ENCODE results near the gene PTPRG. TPM values are rescaled to one million over a fixed set of nuclear protein-coding genes. Genes with fewer than 3 reads are reported as not detected.

Gene PTPRG
- total RNA-seq, 2 experiments from 2014 or later: 0.13 to 0.70 TPM

GRCh38 chr3:61600195-61600594 lies 38.8 kb downstream of the PTPRG start:
- TF ChIP-seq EZH2phosphoT487 (IDR thresholded peaks at IDR 0.05; ENCODE audit: borderline replicate concordance, low read depth, low read length): no peak
- TF ChIP-seq CTCF (conservative IDR thresholded peaks at IDR 0.05; ENCODE audit: low read length): no peak
- Histone ChIP-seq H3K27ac (ENCODE audit: low read depth, low read length, poor library complexity, severe bottlenecking) (no peak overlapping the region), H2AFZ (ENCODE audit: low read length) (no peak overlapping the region), H3K79me2 (ENCODE audit: insufficient read depth, low read depth, low read length) (no peaks in the 10 kb centered on the region), H4K20me1 (ENCODE audit: insufficient read depth, low read length) (no peaks in the 10 kb centered on the region), H3K9me2 (ENCODE audit: insufficient read depth, low read length) (no peaks in the 10 kb centered on the region), H3K4me3 (ENCODE audit: low read depth, low read length, poor library complexity, severe bottlenecking) (no peak overlapping the region), H3K9me3 (ENCODE audit: low read length) (no peaks in the 10 kb centered on the region), H3K4me2 (ENCODE audit: low read length) (no peak overlapping the region), H3K36me3 (ENCODE audit: insufficient read depth, low read length) (no peaks in the 10 kb centered on the region), H3K4me1 (ENCODE audit: insufficient read depth, low read length, poor library complexity, severe bottlenecking) (no peaks in the 10 kb centered on the region)
- intact Hi-C loops (cut with micrococcal nuclease; ENCODE audit: unreplicated experiment): no loop called here
- ChIA-PET POLR2A (no interaction called here), CTCF (ENCODE audit: unreplicated experiment) (no interaction called here)
- no TSS peak for BruUV-seq (replicated peaks)
- DNase-seq (ENCODE audit: low spot score): no peak

- no peaks in the 10 kb centered on the region for H3K9me3 ChIP-seq (ENCODE audit: low read length)
- H3K4me2 ChIP-seq (ENCODE audit: low read length): no peak overlapping the region
- no peaks in the 10 kb centered on the region for H3K4me1 ChIP-seq (ENCODE audit: insufficient read depth, low read length, poor library complexity, severe bottlenecking)
- DNase-seq (ENCODE audit: low spot score): no peak
- H3K27ac ChIP-seq (ENCODE audit: low read depth, low read length, poor library complexity, severe bottlenecking): no peak overlapping the region
- no TSS peak for BruUV-seq (replicated peaks)
- ChIA-PET CTCF (ENCODE audit: unreplicated experiment) (no interaction called here), POLR2A (interaction anchor here (0.6 to 1.0 kb wide), 4 partner anchors 8 to 434 kb away, joined by 3 read pairs; no protein-coding TSS in a partner anchor)
- H3K9me2 ChIP-seq (ENCODE audit: insufficient read depth, low read length): no peaks in the 10 kb centered on the region
- no peaks in the 10 kb centered on the region for H3K79me2 ChIP-seq (ENCODE audit: insufficient read depth, low read depth, low read length)
- intact Hi-C loops (cut with micrococcal nuclease; ENCODE audit: unreplicated experiment): no loop called here
- H3K4me3 ChIP-seq (ENCODE audit: low read depth, low read length, poor library complexity, severe bottlenecking): no peak overlapping the region
- TF ChIP-seq EZH2phosphoT487 (IDR thresholded peaks at IDR 0.05; ENCODE audit: borderline replicate concordance, low read depth, low read length): no peak
- TF ChIP-seq CTCF (conservative IDR thresholded peaks at IDR 0.05; ENCODE audit: low read length): no peak
- no peak overlapping the region for H2AFZ ChIP-seq (ENCODE audit: low read length)
- no peaks in the 10 kb centered on the region for H4K20me1 ChIP-seq (ENCODE audit: insufficient read depth, low read length)
- no peaks in the 10 kb centered on the region for H3K36me3 ChIP-seq (ENCODE audit: insufficient read depth, low read length)
These were observed 40.5 kb downstream of the PTPRG start for GRCh38 chr3:61601831-61602230.

GRCh38 chr3:61602466-61602865 lies 41.1 kb downstream of the PTPRG start:
- H3K4me3 ChIP-seq (ENCODE audit: low read depth, low read length, poor library complexity, severe bottlenecking): no peak overlapping the region
- no peak overlapping the region for H3K4me2 ChIP-seq (ENCODE audit: low read length)
- H2AFZ ChIP-seq (ENCODE audit: low read length): no peak overlapping the region
- no TSS peak for BruUV-seq (replicated peaks)
- no peak for TF ChIP-seq EZH2phosphoT487 (IDR thresholded peaks at IDR 0.05; ENCODE audit: borderline replicate concordance, low read depth, low read length)
- no peak for TF ChIP-seq CTCF (conservative IDR thresholded peaks at IDR 0.05; ENCODE audit: low read length)
- no peak for DNase-seq (ENCODE audit: low spot score)
- no peaks in the 10 kb centered on the region for H3K4me1 ChIP-seq (ENCODE audit: insufficient read depth, low read length, poor library complexity, severe bottlenecking)
- H3K9me3 ChIP-seq (ENCODE audit: low read length): no peaks in the 10 kb centered on the region
- POLR2A ChIA-PET: interaction anchor here (0.8 to 1.0 kb wide), 2 partner anchors 9 to 18 kb away, joined by 3 read pairs; no protein-coding TSS in a partner anchor
- H3K9me2 ChIP-seq (ENCODE audit: insufficient read depth, low read length): no peaks in the 10 kb centered on the region
- H3K79me2 ChIP-seq (ENCODE audit: insufficient read depth, low read depth, low read length): no peaks in the 10 kb centered on the region
- intact Hi-C loops (cut with micrococcal nuclease; ENCODE audit: unreplicated experiment): no loop called here
- no peaks in the 10 kb centered on the region for H3K36me3 ChIP-seq (ENCODE audit: insufficient read depth, low read length)
- H4K20me1 ChIP-seq (ENCODE audit: insufficient read depth, low read length): no peaks in the 10 kb centered on the region
- CTCF ChIA-PET (ENCODE audit: unreplicated experiment): no interaction called here
- H3K27ac ChIP-seq (ENCODE audit: low read depth, low read length, poor library complexity, severe bottlenecking): no peak overlapping the region
